ENCODE data around the gene PNMA1.
A peak's percentile ranks its signal among the peaks of the same experiment; 100 is the strongest.

PNMA1 gene, protein sequence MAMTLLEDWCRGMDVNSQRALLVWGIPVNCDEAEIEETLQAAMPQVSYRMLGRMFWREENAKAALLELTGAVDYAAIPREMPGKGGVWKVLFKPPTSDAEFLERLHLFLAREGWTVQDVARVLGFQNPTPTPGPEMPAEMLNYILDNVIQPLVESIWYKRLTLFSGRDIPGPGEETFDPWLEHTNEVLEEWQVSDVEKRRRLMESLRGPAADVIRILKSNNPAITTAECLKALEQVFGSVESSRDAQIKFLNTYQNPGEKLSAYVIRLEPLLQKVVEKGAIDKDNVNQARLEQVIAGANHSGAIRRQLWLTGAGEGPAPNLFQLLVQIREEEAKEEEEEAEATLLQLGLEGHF

DNA sequence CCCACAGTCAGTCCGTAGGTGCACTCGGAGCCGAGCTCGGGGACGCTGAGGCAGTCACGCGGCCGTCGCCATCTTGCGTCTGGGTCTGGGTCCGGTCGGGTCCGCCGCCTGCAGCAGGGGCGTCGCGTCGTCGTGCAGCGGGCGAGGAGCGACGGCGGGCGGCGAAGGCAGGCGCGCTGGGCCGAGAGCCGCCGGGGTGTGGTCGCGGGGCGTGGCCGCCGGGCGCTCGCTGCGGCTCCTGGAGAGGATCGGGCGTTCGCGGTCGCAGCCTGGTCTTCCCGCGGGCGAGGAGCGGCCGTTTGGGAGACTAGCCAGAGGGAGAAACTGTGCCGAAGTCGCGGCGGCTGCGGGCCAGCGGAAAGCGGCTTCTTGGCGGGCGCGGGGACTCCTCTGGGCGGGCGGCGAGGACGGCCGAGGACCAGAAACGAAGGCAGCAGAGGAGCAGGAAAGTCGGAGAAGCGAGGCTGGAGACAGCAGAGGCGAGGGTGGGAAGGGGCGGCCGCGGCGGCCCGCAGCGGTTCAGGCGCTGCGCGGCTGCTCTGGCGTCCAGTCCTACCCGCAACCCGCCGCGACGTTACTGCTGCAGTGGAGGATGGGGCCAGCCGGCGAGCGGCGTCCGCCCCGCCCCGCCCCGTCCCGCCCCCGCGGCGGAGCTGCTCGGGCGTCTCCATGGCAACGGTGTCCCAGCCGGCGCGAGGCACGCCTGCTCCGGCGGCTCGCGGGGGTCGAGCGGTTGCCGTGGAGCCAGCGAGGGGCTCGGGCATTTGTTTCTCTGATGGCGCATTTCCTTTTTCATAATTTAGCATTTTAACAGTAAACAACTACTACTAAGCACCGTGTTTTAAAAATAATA lies at the start of gene PNMA1:
TSS of gene PNMA1 (minus strand) at position 582 of the 853 bp plus-strand sequence. CDS start 745 bp downstream, outside the sequence.
- DNase-seq = peak; percentile 98

DNA sequence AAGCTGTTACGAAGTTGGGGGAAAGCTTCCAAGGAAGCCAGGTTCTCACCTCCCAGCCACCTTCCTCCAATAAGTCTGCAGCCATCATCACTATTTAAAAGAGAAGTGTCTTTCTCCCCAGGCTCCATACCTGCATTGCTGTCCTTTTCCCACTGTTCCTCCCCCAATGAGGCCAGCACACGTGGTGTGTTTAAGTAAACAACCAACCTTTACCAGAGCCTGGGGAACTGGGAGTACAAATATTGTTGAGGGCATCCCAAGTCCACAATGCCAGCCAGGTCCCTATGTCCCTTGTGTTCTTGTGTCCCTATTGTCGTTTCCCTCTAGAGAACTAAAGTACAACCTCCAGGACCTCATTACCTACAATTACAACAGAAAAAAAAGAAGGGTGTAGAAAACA lies 49.2 kb upstream of the PNMA1 start:
- DNase-seq = no peak

DNA sequence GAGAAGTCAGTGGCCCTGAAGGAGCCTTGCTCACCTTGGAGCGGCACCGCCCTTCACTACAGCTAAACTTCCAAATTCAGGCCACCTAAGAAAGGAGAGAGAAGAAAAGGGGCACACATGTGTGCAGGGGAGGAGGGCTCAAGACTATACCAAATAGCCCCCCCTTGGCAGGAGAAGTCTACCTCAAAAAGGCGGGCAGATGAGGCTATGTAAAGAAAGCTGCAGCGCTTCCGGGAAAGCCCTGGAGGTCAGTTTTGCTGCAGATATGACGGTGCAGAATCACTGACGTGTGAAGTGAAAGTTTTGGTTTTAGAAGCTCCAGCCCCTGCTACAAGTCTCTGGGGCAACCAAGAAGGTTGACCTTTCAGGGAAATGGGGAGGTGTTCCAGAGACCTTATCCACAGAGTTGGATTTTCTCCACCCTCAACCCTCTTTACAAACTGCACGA lies 48.2 kb upstream of the PNMA1 start:
- no peak for DNase-seq

DNA sequence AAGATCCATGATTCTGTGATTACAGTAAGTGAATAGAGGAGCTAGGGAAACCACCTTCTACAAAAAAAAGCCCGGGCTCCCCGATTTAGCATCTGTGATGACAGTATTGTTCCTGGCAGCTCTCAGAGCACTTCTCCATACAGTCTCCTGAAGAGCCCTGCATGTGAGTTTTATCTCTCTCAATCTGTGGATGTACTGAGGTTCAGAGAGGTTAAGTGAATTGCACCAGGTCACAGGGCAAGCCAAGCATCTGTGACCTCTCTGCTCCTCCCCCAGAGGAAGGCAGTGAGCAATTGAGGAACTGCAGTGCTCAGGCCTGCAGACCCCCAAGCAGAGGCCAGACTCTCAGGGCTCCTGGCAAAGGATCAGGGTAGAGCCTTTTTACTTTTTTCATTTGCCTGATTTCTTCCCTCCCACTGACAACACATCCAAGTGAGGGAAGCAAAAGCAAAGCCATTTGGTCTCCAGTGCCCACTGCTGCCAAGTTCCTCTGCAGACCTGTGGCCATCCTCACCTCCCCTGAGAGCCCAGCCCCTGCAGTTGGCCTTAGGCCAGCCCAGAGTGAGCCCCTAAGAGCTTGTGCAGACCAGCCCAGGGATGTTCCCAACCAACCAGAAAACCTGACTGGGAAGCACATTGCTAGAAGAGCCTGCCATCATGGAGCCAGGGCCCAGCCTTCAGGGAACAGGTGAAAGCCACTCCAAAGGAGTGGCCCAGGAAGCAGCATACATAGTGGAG lies 47.6 kb upstream of the PNMA1 start:
- DNase-seq = no peak

DNA sequence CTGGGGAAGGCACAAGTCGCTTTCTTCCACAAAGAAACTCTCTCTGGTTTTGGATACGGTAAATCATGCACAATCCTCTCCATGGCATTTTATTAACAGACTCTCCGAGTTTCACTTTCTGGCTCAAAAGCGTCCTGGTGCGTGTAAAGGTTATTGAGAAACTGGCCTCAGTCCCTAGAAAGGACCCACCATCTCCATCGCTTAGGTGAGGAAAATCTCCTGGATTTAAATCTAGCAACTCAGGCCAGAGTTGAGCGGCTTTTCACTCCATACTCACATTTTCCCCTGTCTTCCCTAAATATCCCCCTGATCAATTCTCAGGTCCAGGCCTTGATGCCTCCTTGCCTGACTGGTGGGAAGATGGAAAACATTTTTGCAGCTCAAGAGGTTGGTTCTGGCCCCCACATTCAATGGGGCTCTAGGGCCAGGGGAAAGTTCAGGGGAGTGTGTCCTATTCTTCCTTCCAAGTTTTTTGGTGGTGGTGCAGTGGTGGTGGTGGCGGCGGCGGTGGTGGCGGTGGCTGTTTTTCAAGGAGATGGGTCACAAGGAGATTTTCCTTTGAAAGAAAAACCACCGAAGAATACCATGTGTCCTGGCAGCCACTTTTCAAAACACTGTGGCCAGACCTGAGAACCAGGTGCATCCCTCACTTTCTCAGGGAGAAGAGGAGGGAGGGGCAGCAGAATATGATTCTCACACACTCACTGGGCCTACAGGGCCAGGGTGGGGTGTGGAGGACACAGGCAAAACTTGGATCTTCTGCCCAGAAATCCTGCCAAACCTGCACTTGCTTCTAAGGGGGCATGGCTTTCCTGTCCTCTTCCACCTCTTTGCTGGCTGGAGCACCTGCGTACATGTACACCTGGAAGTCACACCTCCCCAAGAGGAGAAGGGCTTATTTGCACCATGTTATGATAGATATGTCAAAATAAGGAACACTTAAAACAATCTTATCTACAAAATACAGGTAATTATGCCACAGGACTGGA lies 46.7 kb upstream of the PNMA1 start:
- DNase-seq = no peak

DNA sequence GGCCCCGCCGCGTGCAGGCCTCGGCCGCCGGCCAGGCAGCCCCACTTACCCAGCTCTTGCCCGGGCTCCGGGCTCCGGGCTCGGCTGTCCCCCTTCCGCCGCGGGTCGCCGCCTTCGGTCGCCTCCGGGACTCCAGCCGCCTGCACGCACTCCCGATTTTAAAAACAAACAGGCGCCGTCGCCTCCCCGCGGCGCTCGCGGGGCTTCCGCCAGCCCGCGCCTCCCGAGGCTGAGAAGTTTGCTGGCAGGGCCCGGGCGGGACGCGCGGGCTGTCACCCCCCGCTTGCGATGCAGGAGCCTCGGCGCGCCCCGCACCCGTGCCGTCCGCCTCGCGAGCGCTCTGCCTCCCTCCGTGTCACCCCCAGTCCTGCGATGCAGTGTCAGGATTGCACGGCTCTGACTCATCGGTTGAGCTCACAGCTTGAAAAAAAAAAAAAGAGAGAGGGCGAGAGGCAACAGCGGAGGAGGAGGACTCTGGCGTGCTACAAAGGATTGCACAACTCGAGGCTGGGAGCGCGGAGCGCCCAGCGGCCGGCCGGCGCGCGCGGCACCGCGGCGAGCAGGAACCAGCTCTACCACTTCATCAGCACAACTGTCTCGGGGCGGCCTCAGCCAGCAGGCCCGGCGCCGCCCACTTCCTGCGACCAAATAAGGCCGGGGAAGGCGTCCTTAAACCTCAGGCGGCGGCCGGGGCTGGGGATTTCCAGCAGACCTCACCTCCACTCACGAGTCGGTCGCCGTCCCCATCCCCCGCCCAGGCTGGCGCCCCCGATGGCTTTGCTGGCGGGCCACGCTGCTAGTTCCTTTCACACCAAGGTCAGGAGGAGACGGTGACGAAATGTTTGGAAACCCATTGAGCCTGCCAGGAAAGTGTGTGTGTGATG lies 45.8 kb upstream of the PNMA1 start:
- peak; percentile 90 for DNase-seq

DNA sequence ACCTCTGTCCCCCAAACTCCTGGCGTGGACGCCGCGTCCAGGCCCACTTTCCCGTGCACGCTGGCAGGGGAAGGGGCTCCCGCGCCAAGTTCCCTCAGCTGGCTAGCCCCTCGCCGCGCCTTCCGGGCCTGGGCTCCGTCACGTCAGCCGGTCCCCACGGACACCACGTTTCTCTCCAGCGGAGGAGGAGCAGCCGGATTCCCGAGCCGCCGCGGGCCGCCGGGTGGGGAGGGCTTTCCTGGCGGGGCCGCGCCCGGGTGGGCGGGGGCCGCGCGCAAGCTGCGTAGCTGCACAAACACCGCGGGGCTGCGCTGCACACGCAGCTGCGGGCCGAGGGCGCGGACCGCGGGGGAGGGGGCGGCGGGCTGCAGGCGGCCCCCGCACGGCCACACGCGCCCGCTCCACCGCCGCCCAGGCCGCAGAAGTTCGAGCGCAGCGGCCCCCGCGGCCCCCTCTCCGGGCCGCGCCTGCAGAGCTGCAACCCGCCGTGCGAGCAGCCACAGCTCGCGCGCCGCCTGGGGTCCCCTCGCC lies 45.1 kb upstream of the PNMA1 start:
- DNase-seq = peak; percentile 66

DNA sequence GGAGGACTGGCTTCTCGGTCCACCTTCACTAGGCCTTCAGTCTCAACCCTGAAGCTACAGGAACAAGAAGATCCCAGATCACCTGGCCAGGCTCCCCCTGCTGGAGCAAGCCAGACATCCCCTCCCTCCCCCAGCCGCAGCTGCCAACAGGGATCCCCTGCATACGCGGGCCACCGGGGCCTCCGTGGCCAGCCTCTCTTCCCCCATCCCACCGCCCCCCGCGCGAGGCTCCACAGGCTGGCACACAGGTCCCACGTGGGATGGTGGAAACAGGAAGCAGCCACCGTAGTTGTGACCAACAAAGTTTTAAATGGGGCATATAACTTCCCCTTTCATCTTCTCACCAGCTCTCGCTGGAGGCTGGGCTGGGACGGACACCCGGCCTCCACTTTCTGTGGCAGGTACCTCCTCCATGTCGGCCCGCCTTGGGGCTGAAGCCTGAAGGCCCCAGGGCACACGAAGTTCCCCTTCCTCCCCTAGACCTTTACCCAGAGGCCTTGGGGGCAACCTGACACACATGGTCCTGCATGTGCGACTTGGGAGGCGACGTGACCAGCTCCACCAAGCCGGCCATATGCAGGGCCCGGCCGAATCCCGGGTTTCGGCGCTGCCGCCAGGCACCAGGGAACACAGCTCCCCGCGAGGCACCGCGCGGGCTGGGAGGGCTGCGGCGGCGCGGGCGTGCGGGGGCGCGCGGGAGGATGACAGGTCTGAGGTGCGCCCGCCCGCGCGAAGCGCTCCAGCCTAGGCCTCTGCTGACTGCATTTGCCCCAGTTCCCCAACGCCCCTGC lies 44.4 kb upstream of the PNMA1 start:
- peak; percentile 96 for DNase-seq

DNA sequence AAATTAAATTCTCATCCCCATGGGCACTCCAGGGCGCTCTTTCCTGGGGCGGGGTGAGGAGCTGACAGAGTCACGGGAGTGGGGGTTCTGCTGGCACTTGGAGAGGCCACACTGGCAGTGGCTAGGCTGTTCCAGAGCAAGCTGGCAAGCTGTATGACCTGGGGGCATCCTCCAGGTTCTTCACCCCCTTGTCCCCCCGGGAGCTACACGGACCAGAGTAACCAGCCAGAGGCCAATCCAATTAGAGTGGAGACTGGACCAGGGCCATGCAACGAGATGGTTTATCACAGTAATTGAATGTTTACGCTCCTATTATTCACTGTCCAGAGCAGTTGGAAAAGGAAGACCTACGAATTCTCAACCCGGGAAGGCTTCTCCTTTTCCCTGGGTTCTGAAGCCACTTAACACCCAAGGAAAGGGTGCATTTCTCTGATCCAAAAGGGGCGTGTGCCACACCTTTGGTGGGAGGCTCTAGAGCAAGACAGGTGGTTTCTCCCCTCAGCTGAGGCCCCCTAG lies 43.8 kb upstream of the PNMA1 start:
- no peak for DNase-seq

DNA sequence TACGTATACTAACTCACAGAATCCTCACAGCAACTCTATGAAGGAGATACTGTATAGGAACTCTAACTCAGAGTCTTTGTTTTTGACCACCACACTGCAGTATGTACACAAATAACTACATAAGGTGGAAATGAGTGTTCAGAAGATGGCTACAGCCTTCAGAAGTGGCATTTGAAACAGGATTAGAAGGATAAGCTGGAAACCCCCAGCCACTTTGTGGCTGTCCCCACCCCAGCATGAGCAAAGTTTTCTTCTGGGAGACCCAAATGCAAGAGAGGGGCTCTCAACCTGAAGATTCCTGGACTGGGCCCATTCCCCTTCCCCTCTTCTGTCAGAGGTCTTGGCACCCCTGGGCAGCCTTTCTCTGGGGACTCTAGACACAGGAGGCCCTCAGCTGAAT lies 43.2 kb upstream of the PNMA1 start:
- DNase-seq = no peak

DNA sequence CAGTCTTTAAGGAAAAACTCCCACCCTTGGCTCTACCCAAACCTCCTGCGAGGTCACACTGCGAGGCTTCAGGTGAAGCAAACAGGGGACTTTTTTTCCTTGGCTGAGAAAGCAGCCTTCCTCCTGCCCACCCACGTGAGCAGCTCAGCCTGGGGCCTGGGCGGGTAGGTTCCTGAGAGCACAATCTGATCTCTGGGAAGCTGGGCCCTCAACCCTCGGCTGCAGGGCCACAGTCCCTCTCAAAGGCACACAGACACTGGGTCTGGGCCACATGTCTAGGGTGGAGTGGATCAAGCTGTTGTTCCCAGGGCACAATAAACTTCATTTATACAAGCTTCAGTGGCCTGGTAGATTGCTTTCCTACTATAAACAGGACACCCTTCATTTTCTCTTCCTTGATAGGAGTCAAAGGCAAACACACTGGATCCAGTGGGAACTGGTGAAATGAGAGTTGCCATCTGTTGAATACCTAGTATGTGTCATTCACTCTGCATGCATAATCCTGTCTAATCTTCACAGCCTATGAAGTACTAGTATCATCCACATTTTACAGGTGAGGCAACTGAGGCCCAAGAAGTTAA lies 41.3 kb upstream of the PNMA1 start:
- DNase-seq = no peak

DNA sequence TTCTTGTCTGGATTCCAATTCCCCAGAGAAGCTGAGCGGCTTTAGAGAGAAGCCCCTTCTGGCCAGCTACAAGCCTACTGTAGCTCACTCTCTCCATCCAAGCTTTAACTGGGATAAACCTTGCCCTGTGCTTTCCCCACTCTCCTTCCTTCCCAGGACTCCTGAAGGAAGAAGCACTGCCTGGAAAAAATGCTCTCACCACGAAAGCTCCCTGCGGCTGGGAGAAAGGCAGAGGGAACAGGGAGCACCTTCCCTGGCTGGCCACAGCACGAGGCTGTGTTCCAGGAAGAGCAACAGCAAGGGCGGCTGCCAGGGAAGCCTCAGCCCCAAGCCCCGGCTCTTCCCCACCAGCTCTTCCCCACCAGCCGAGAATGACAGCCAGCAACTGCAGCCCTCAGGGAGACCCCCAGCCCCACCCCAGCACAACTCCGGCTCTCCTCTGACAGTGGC lies 40.8 kb upstream of the PNMA1 start:
- DNase-seq = no peak

DNA sequence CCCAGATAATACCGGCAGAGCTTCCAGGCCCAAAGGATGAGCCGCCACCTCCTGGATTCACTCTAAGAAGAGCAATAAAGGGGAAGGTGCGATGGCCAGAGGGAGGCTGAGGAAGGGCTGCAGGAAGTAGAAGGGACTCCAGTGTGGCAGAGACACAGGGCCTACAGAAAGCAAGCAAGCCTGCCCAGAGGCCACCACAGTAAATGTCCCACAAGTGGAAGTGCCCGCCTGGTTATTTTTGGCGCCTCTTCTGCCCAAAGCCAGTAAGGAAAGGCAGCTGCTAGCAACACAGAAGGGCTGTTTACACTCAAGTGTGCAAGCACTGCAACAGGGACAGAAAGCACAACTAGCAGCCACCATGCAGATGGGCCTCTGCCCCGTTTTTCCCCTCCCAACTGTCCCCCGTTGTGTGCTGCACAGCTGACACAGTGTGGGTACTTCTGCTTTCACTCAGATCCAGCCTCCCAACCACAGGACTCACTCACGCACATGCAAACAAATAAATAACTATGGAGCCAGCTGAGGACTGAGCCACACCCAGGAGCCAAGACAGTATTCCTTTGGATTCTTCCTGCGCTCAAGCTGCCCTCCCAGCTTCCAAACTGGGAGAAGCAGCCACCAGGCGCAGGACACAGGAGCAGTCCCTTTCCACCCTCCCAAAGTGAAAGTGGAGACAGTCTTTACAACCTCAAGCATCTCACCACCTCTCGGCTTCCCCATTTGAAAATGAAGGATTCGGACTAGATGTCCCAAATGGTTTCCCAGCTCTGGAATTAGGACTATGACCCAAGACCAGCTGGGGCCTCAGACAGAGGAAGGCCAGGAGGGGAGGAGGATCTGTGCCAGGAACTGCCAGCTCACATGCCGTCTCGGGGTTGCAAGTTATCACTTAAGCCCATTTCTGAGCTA lies 40.0 kb upstream of the PNMA1 start:
- no peak for DNase-seq

DNA sequence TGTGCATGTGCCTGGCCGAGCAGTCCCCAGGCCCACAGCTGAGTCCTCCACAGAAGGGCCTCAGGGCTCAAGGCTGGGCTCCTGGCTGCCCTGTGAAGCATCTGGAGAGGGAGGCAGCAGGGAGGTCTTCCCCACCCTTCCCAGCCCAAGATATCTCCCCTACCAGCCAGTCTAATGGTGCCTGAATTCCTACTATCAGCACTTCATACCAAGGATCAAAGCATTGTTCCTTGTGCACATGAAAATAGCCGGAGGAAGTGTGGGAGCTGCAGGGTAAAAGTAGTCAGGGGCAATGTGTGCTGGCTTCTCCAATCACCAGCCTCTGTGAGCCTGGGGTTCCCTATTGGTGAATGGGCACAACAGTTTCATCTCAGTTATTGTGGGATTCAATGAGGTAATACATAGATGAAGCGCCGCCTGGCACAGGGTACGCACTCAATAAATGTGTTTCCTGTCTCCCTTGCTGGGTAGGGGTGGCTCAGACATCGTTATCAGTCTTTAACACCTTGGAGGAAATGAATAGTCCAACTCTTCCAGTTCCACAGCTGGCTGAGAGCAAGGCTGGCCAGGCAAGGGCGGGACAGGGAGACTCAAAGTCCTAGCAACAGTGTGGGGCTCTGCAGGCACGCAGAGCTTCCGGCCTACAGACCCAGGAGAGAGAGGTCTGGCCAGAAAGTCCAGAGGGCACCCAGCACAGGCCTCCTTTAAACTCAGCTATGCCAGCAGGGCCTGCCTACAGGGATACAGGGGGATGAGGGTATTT lies 39.1 kb upstream of the PNMA1 start:
- DNase-seq = no peak

DNA sequence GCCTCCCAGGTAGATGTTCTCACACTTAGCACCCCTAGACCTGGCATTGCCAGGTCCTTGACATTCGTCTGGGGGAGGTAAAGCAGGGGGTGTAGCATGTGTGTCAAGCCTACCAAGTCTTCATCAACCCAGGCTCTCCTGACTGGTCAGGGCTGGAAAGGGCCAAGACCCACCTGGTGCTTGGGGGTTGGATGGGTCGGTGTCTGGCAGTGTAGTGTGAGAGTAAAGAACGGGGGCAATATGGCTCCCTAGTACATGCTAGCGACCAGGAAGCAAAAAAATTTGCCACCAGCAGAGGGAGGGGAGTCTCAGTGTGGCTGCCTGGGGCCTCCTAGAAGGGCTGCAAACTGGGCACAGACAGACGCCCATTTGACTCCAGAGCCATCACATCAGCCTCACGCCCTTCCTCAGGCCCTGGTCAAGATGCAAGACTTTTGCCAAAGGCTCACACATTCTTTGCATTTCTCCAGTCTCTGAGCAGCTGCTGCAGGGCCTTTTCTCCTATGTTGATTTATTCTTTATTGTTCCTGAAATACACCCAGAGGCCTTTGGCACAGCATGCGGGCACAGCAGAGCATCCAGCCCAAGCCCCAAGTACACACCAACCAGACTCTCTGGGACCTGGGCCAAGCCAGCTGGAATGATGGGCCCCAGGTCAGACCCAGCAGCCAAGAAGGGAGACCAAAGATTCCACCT lies 38.3 kb upstream of the PNMA1 start:
- no peak for DNase-seq

DNA sequence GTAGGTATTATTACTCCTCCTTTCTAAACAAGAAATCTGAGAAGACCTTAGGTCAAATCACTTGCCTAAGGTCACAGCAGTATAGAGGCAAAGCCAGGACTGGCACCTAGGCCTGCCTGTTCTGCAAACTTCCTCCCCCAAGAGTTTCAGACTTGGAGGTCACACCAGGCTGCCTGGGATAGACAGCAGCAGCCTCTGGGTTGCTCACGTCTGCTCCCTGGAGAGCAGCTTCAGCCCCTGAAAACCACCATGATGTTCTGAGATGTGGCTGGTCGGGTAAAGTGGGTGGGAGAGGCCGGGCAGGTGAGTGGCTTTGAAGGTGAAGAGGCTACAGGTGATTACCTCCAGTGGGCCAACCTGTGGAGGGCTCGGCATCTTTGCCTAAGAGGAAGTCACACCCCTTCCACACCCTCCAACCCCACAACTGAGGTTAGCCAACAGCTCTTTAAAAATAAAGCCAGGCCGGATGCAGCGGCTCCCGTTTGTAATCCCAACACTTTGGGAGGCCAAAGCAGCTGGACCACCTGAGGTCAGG lies 37.0 kb upstream of the PNMA1 start:
- no peak for DNase-seq

Measured in 8988T (cell line).